B cell (primary cell): ENCODE measurements around the gene GPC5. TPM values are rescaled to one million over a fixed set of nuclear protein-coding genes. Genes with fewer than 3 reads are reported as not detected.

Source experiments
- ATAC-seq: fragments of 200-7000 bp; cut with Tn5 transposase; one replicate; pipeline ENCODE4 v1.10.0; 2021; ENCODE audit warnings: low read depth, mild to moderate bottlenecking, moderate number of reproducible peaks, moderate library complexity
- CTCF ChIA-PET: fragments of 350-600 bp; sonication (Branson Sonifier 250); formaldehyde crosslinking; loops from one replicate; lab custom pipeline; 2021; ENCODE audit warnings: antibody characterized with exemption, inconsistent platforms; lab: Charles Lee
- POLR2A ChIA-PET: fragments of 350-600 bp; sonication (Branson Sonifier 250); formaldehyde crosslinking; loops from one replicate; lab custom pipeline; 2021; ENCODE audit warnings: antibody characterized with exemption; lab: Charles Lee
- DNase-seq: peaks from one replicate; pipeline ENCODE4 v3.0.0; 2013
- H2AFZ ChIP-seq: 2 replicates; pipeline ENCODE4 v1.6.1; 2012; ENCODE audit warnings: mild to moderate bottlenecking, low read depth, low read length; ENCODE audit not compliant: insufficient read depth, poor library complexity, severe bottlenecking
- H3K27ac ChIP-seq, 2 donors: 1 replicate in 1 of 2; 2 replicates in 1 of 2; pipeline ENCODE4 v1.5.1; 2012 to 2013; ENCODE audit warnings: low read length in 2 of 2, mild to moderate bottlenecking in 2 of 2, moderate library complexity in 1 of 2
- H3K27me3 ChIP-seq, 4 experiments: fragments of 200-600 bp in 1 of 4; sonication (generic) in 1 of 4; replicated peaks in 1 of 4; 1 replicate in 2 of 4; 2 replicates in 2 of 4; pipeline versions ENCODE4 v1.6.1 to v1.7.0; 2013 to 2016; ENCODE audit warnings: low read length in 3 of 4, mild to moderate bottlenecking in 2 of 4, mixed read lengths in 1 of 4, moderate library complexity in 1 of 4; ENCODE audit not compliant: insufficient read depth in 4 of 4, control insufficient read depth in 3 of 4; ENCODE audit errors: control extremely low read depth in 1 of 4
- H3K36me3 ChIP-seq, 2 experiments: replicated peaks in 1 of 2; 1 replicate in 1 of 2; 2 replicates in 1 of 2; pipeline versions ENCODE4 v1.6.1 to v1.7.1; 2013; ENCODE audit warnings: low read length in 1 of 2; ENCODE audit not compliant: insufficient read depth in 2 of 2, control insufficient read depth in 1 of 2; ENCODE audit errors: control extremely low read depth in 1 of 2, extremely low read depth in 1 of 2
- H3K4me1 ChIP-seq, 2 donors: fragments of 200-600 bp in 1 of 2; sonication (generic) in 1 of 2; 1 replicate in 1 of 2; 2 replicates in 1 of 2; pipeline versions ENCODE4 v1.5.1 to v1.6.1; 2013 to 2017; ENCODE audit warnings: low read length in 2 of 2; ENCODE audit not compliant: control insufficient read depth in 2 of 2, insufficient read depth in 2 of 2
- H3K4me2 ChIP-seq: replicated peaks from 2 replicates; pipeline ENCODE3; 2012; ENCODE audit warnings: mild to moderate bottlenecking, low read depth, low read length; ENCODE audit not compliant: poor library complexity, severe bottlenecking
- H3K4me3 ChIP-seq, 5 experiments: fragments of 200-600 bp in 1 of 5; sonication (generic) in 1 of 5; 1 replicate in 3 of 5; 2 replicates in 2 of 5; pipeline versions ENCODE4 v1.5.1 to v1.7.0; 2011 to 2016; ENCODE audit warnings: low read length in 4 of 5, mild to moderate bottlenecking in 4 of 5, low read depth in 2 of 5, control low read depth in 1 of 5, moderate library complexity in 1 of 5; ENCODE audit not compliant: insufficient read depth in 1 of 5; ENCODE audit errors: control extremely low read depth in 1 of 5, extremely low read depth in 1 of 5
- H3K79me2 ChIP-seq: fragments of 200-600 bp; sonication (generic); one replicate; pipeline ENCODE4 v1.6.0; 2016; ENCODE audit warnings: low read length; ENCODE audit not compliant: control insufficient read depth, insufficient read depth
- H3K9ac ChIP-seq: fragments of 200-600 bp; sonication (generic); 2 replicates; pipeline ENCODE4 v1.6.1; 2017; ENCODE audit warnings: mild to moderate bottlenecking, low read length, moderate library complexity
- H3K9me3 ChIP-seq, 3 donors: one replicate each; pipeline versions ENCODE4 v1.6.1 to v1.7.1; 2013; ENCODE audit warnings: low read length in 2 of 3; ENCODE audit not compliant: control insufficient read depth in 2 of 3, insufficient read depth in 1 of 3; ENCODE audit errors: control extremely low read depth in 1 of 3
- H4K20me1 ChIP-seq: 2 replicates; pipeline ENCODE4 v1.6.0; 2012; ENCODE audit warnings: mild to moderate bottlenecking, low read length; ENCODE audit not compliant: insufficient read depth, control insufficient read depth, poor library complexity, severe bottlenecking
- H3K27ac Mint-ChIP-seq: one replicate; pipeline ENCODE4 v1.8.0; 2021; ENCODE audit warnings: mixed read lengths
- H3K27me3 Mint-ChIP-seq: one replicate; pipeline ENCODE4 v1.8.0; 2021; ENCODE audit warnings: mixed read lengths
- H3K4me1 Mint-ChIP-seq: one replicate; pipeline ENCODE4 v1.8.0; 2021; ENCODE audit warnings: mixed read lengths
- H3K4me3 Mint-ChIP-seq: one replicate; pipeline ENCODE4 v1.8.0; 2021; ENCODE audit warnings: mixed read lengths
- H3K9me3 Mint-ChIP-seq: one replicate; pipeline ENCODE4 v1.8.0; 2022; ENCODE audit warnings: mixed read lengths; ENCODE audit not compliant: insufficient read depth
- EZH2 ChIP-seq: IDR thresholded peaks from 2 replicates; pipeline ENCODE4 v1.6.1; 2012; ENCODE audit warnings: borderline replicate concordance, low read depth, mild to moderate bottlenecking, moderate library complexity, low read length; ENCODE audit not compliant: insufficient read depth, poor library complexity, severe bottlenecking
- WGBS: methylation state at CpG from one replicate; pipeline ENCODE4 v1.1.5; 2013; ENCODE audit warnings: missing lambda C conversion rate; ENCODE audit not compliant: insufficient coverage; 5-methylcytosine and 5-hydroxymethylcytosine counted together
- intact Hi-C: fragments of 100-400 bp; cut with micrococcal nuclease; formaldehyde crosslinking; loops from one replicate; pipeline ENCODE4 v1.10.0; 2022
- polyA plus RNA-seq: library from polyadenylated mRNA; depleted of rRNA; stranded (reverse); fragments of >200 nt; gene quantifications from 2 replicates; pipeline ENCODE4 v1.2.3, GENCODE V29; 2012
- total RNA-seq, 2 donors: library from RNA; stranded (reverse); fragments of 120-200 nt in 1 of 2; gene quantifications; 1 replicate in 1 of 2; 2 replicates in 1 of 2; pipeline versions ENCODE4 v1.2.3 to v1.2.4, GENCODE V29; 2013 to 2022
- TF ChIP-seq, protein P1 (sequence below): fragments of 200-600 bp; IDR thresholded peaks from one replicate; pipeline ENCODE4 v1.8.0; 2022; ENCODE audit warnings: antibody characterized with exemption, mild to moderate bottlenecking

Gene GPC5
- total and polyA plus RNA-seq, 2 donors (not counting 1 experiment from before 2014, with no cell fraction given) = 0.15 to 0.30 TPM

DNA sequence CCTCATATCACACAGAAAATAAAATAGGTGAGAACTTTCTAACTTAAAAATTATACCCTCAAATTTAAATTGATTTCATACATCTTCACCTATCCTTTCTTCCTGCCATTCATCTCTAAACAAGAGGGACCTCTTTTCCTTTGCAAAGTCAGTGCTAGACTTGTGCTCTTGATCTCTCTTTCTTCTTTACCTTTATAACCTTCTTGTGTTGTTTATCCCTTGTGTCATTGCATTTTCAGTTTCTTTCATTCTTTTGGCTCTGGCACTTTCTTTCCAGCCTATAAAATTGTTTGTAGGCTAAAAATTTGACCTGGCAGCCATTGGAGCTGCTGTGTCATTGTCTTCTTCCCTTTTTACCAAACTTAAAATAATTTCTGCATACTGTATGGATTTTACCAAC, 190.1 kb downstream of the GPC5 start:
- intact Hi-C loops = no loop called here
- POLR2A ChIA-PET = no interaction called here
- no peak overlapping the region for H3K4me3 ChIP-seq

GRCh38 chr13:91592056-91593014, 193.9 kb downstream of the GPC5 start:
- TF ChIP-seq, protein P1, sequence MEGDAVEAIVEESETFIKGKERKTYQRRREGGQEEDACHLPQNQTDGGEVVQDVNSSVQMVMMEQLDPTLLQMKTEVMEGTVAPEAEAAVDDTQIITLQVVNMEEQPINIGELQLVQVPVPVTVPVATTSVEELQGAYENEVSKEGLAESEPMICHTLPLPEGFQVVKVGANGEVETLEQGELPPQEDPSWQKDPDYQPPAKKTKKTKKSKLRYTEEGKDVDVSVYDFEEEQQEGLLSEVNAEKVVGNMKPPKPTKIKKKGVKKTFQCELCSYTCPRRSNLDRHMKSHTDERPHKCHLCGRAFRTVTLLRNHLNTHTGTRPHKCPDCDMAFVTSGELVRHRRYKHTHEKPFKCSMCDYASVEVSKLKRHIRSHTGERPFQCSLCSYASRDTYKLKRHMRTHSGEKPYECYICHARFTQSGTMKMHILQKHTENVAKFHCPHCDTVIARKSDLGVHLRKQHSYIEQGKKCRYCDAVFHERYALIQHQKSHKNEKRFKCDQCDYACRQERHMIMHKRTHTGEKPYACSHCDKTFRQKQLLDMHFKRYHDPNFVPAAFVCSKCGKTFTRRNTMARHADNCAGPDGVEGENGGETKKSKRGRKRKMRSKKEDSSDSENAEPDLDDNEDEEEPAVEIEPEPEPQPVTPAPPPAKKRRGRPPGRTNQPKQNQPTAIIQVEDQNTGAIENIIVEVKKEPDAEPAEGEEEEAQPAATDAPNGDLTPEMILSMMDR = no peak
- no peak for TF ChIP-seq EZH2
- Mint-ChIP-seq H3K27me3 (no peaks in the 10 kb centered on the region), H3K9me3 (peaks cover 4% of the 10 kb centered on the region), H3K4me3 (no peak overlapping the region), H3K27ac (no peak overlapping the region), H3K4me1 (no peaks in the 10 kb centered on the region)
- CTCF ChIA-PET = interaction anchor here (1.3 kb wide), 1 partner anchor 15 kb away, joined by 3 read pairs; no protein-coding TSS in a partner anchor
- H4K20me1 ChIP-seq = no peaks in the 10 kb centered on the region
- H3K4me2 ChIP-seq = no peak overlapping the region
- POLR2A ChIA-PET = no interaction called here
- no peak overlapping the region for H3K9ac ChIP-seq
- no peaks in the 10 kb centered on the region for H3K4me1 ChIP-seq
- no peak for DNase-seq
- no peaks in the 10 kb centered on the region for H3K27me3 ChIP-seq
- H3K79me2 ChIP-seq = no peaks in the 10 kb centered on the region
- ATAC-seq = no peak
- no peak overlapping the region for H3K4me3 ChIP-seq
- H3K9me3 ChIP-seq = peaks cover 0 to 9% (median 2%) of the 10 kb centered on the region in 3 donors
- WGBS = 70% methylated on average over 5 of the region's 6 CpGs
- H3K36me3 ChIP-seq = no peaks in the 10 kb centered on the region
- H2AFZ ChIP-seq = no peak overlapping the region
- no peak overlapping the region for H3K27ac ChIP-seq
- intact Hi-C loops = no loop called here

More for the DNA sequence above, 190.1 kb downstream of the GPC5 start:
- Histone ChIP-seq H3K4me2 (no peak overlapping the region), H3K4me1 (no peaks in the 10 kb centered on the region), H3K9me3 (peaks cover 0 to 9% (median 2%) of the 10 kb centered on the region in 3 donors), H3K36me3 (no peaks in the 10 kb centered on the region), H3K27ac (no peak overlapping the region), H4K20me1 (no peaks in the 10 kb centered on the region), H2AFZ (no peak overlapping the region), H3K9ac (no peak overlapping the region), H3K27me3 (no peaks in the 10 kb centered on the region), H3K79me2 (no peaks in the 10 kb centered on the region)
- ATAC-seq = no peak
- no peaks in the 10 kb centered on the region for H3K4me1 Mint-ChIP-seq
- H3K9me3 Mint-ChIP-seq = peaks cover 4% of the 10 kb centered on the region
- no peak overlapping the region for H3K4me3 Mint-ChIP-seq
- no peak overlapping the region for H3K27ac Mint-ChIP-seq
- TF ChIP-seq, protein P1 = no peak
- no peak for TF ChIP-seq EZH2
- CTCF ChIA-PET = no interaction called here
- DNase-seq = no peak
- H3K27me3 Mint-ChIP-seq = no peaks in the 10 kb centered on the region
